HepG2 (cell line): ENCODE results near the gene PPP2R5E. TPM values are rescaled to one million over a fixed set of nuclear protein-coding genes. Genes with fewer than 3 reads are reported as not detected.

ENCODE experiments used
- ARNT2 ChIP-seq: sonication (generic); formaldehyde crosslinking; IDR thresholded peaks from 2 replicates; pipeline ENCODE4 v1.8.0; 2022; ENCODE audit warnings: mild to moderate bottlenecking, low read depth, missing genetic modification reagents, moderate library complexity
- CBX5 ChIP-seq: sonication (generic); formaldehyde crosslinking; IDR thresholded peaks from 2 replicates; pipeline ENCODE4 v1.4.0; 2020; ENCODE audit warnings: missing genetic modification reagents, borderline replicate concordance
- CEBPG ChIP-seq: IDR thresholded peaks from 2 replicates; pipeline ENCODE4 v1.6.1; 2016
- CREB1 ChIP-seq, 2 experiments: fragments of 450-650 bp in 1 of 2; IDR thresholded peaks; 2 replicates each; pipeline ENCODE4 v1.6.1; 2016 to 2017; ENCODE audit warnings: control low read depth in 1 of 2, mild to moderate bottlenecking in 1 of 2, missing compliant biosample characterization in 1 of 2, missing genetic modification characterization in 1 of 2
- DNMT3B ChIP-seq: conservative IDR thresholded peaks from 2 replicates; pipeline ENCODE4 v1.6.1; 2016; ENCODE audit warnings: missing biosample characterization, control low read depth
- FOXA3 ChIP-seq: IDR thresholded peaks from 2 replicates; pipeline ENCODE4 v1.6.1; 2016; ENCODE audit warnings: missing genetic modification reagents, missing compliant biosample characterization
- FOXK2 ChIP-seq: fragments of 450-650 bp; IDR thresholded peaks from 2 replicates; pipeline ENCODE4 v1.6.1; 2016
- GABPB1 ChIP-seq: IDR thresholded peaks from 2 replicates; pipeline ENCODE4 v1.6.1; 2016; ENCODE audit warnings: mild to moderate bottlenecking, missing genetic modification reagents, moderate library complexity, missing compliant biosample characterization
- GFI1 ChIP-seq: sonication (generic); formaldehyde crosslinking; IDR thresholded peaks from 2 replicates; pipeline ENCODE4 v1.5.0; 2020; ENCODE audit warnings: missing genetic modification reagents, mild to moderate bottlenecking, borderline replicate concordance
- HMG20B ChIP-seq: conservative IDR thresholded peaks from 2 replicates; pipeline ENCODE4 v1.6.1; 2016; ENCODE audit warnings: missing genetic modification reagents, missing compliant biosample characterization
- KDM5A ChIP-seq: fragments of 200-600 bp; sonication (generic); IDR thresholded peaks from 2 replicates; pipeline ENCODE4 v1.7.0; 2018; ENCODE audit warnings: antibody characterized with exemption, mild to moderate bottlenecking, low read length, borderline replicate concordance
- KLF16 ChIP-seq, 2 experiments: sonication (generic) in 1 of 2; formaldehyde crosslinking in 1 of 2; IDR thresholded peaks; 2 replicates each; pipeline versions ENCODE4 v1.6.1 to v1.8.0; 2016 to 2023; ENCODE audit warnings: missing genetic modification reagents in 2 of 2, missing compliant biosample characterization in 1 of 2
- RCOR2 ChIP-seq: IDR thresholded peaks from 2 replicates; pipeline ENCODE4 v1.6.1; 2016; ENCODE audit warnings: missing biosample characterization, missing genetic modification reagents
- REPIN1 ChIP-seq: sonication (generic); formaldehyde crosslinking; IDR thresholded peaks from 2 replicates; pipeline ENCODE4 v1.8.0; 2022; ENCODE audit warnings: missing genetic modification reagents, low read depth, mild to moderate bottlenecking, borderline replicate concordance
- SPEN ChIP-seq: sonication (generic); formaldehyde crosslinking; IDR thresholded peaks from 2 replicates; pipeline ENCODE4 v1.5.1; 2020; ENCODE audit warnings: low read depth, mild to moderate bottlenecking, missing genetic modification reagents
- ZNF432 ChIP-seq: sonication (generic); formaldehyde crosslinking; IDR thresholded peaks from 2 replicates; pipeline ENCODE4 v1.5.0; 2020; ENCODE audit warnings: missing genetic modification reagents, mild to moderate bottlenecking, borderline replicate concordance
- ZNF678 ChIP-seq: sonication (generic); formaldehyde crosslinking; IDR thresholded peaks from 2 replicates; pipeline ENCODE4 v1.4.0; 2020; ENCODE audit warnings: mild to moderate bottlenecking, missing genetic modification reagents
- ZNF709 ChIP-seq: sonication (generic); formaldehyde crosslinking; IDR thresholded peaks from 2 replicates; pipeline ENCODE4 v1.5.0; 2020; ENCODE audit warnings: mild to moderate bottlenecking, missing genetic modification reagents
- ZNF75D ChIP-seq: sonication (generic); formaldehyde crosslinking; IDR thresholded peaks from 2 replicates; pipeline ENCODE4 v1.8.1; 2023; ENCODE audit warnings: missing genetic modification reagents, mild to moderate bottlenecking, borderline replicate concordance
- ZNF768 ChIP-seq: sonication (generic); formaldehyde crosslinking; IDR thresholded peaks from 2 replicates; pipeline ENCODE4 v1.4.0; 2020; ENCODE audit warnings: missing genetic modification reagents
- ZNF891 ChIP-seq: sonication (generic); formaldehyde crosslinking; IDR thresholded peaks from 2 replicates; pipeline ENCODE4 v1.5.0; 2020; ENCODE audit warnings: mild to moderate bottlenecking, missing genetic modification reagents
- ZSCAN21 ChIP-seq: sonication (generic); formaldehyde crosslinking; IDR thresholded peaks from 2 replicates; pipeline ENCODE4 v1.8.0; 2022; ENCODE audit warnings: mild to moderate bottlenecking, missing genetic modification reagents, moderate library complexity, borderline replicate concordance
- ZSCAN31 ChIP-seq: sonication (generic); formaldehyde crosslinking; IDR thresholded peaks from 2 replicates; pipeline ENCODE4 v1.5.0; 2020; ENCODE audit warnings: low read depth, mild to moderate bottlenecking, missing genetic modification reagents
- polyA plus RNA-seq, 8 experiments: library from polyadenylated mRNA; depleted of rRNA in 3 of 8; stranded (reverse) in 7 of 8; unstranded in 1 of 8; fragments of >200 nt; fragmentation: Illumina TruSeq in 4 of 8; extraction: Trizol in 4 of 8; gene quantifications; 2 replicates each; pipeline versions ENCODE4 v1.2.1 to v1.2.3, GENCODE V29; 2011 to 2016; ENCODE audit warnings: low read depth in 4 of 8, missing spikeins in 1 of 8, mixed read lengths in 1 of 8; ENCODE audit not compliant: insufficient read depth in 1 of 8
- total RNA-seq, 5 experiments: library from RNA; depleted of rRNA; stranded (reverse); fragments of >200 nt; fragmentation: Illumina TruSeq; extraction: Trizol; gene quantifications; 2 replicates each; pipeline ENCODE4 v1.2.3, GENCODE V29; 2016; ENCODE audit warnings: low read depth in 1 of 5
- TF ChIP-seq, protein P1 (sequence below): sonication (generic); formaldehyde crosslinking; IDR thresholded peaks from 2 replicates; pipeline ENCODE4 v1.5.0; 2020; ENCODE audit warnings: mild to moderate bottlenecking, missing genetic modification reagents
- TF ChIP-seq, protein P2 (sequence below): IDR thresholded peaks from 2 replicates; pipeline ENCODE4 v1.6.1; 2016; ENCODE audit warnings: low read depth
- TF ChIP-seq, protein P3 (sequence below): sonication (generic); formaldehyde crosslinking; conservative IDR thresholded peaks from 2 replicates; pipeline ENCODE4 v1.8.1; 2023; ENCODE audit warnings: missing genetic modification reagents

Gene PPP2R5E
- total and polyA plus RNA-seq, 2 of the 13 experiments (the other 11 are each of a cell fraction or from before 2014, with no cell fraction given), result 8.9 to 11.0 TPM

DNA sequence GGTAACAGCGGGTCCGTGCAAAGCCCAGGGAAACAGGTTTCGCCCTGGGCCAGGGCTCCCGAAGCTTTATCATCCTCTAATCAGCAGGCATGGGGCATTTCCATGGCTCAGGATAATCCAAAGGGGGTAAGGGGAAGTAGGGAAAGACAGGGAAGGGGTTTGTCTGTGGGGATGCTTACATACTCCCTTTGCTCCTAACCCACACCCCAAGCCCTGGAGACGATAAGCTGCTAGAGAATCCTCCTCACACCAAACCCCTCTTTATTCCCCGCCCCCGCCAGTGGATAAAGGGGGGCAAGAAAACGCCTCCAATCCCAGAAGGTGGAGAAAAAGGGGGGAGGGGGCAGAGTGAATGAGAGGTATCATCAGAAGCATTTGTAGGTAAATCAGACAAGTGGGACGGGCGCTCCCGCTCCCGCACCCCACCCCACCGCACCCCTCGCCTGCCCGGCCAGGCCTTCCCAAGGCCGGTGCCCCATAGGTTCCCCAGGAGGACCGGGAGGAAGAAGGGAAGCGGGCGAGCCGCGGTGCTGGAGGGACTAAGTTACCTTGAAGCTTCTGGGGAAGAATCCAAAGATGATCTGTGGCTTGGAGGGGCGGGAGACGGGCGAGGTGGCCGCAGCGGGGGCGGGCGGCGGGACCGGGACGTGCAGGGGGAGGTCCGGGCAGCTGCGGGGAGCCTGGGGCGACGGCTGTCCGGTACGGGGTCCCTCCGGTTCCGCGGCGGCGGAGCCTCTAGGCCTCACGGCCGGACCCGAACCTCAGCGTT is 762 bp downstream of the PPP2R5E start (continued):
- TF ChIP-seq CREB1 (IDR thresholded peaks at IDR 0.05) (no peak), CREB1 (CRISPR knock-in tag; IDR thresholded peaks at IDR 0.05) (no peak), ZNF75D (CRISPR knock-in tag) (0 out of 2 replicates have a peak, but pooled peaks have one; percentile 51), GFI1 (CRISPR knock-in tag) (no peak), KLF16 (CRISPR knock-in tag; IDR thresholded peaks at IDR 0.05) (no peak), FOXA3 (CRISPR knock-in tag) (no peak), ARNT2 (CRISPR knock-in tag) (no peak), RCOR2 (no peak), CEBPG (CRISPR knock-in tag) (no peak), ZSCAN21 (CRISPR knock-in tag) (peak; percentile 12; the same call in 1 of the 2 replicates), CBX5 (CRISPR knock-in tag) (no peak), SPEN (CRISPR knock-in tag) (no peak), KDM5A (peak; percentile 52; the same call in 1 of the 2 replicates), ZNF432 (CRISPR knock-in tag) (no peak), REPIN1 (CRISPR knock-in tag) (no peak), ZNF709 (CRISPR knock-in tag) (no peak), ZNF768 (no peak), FOXK2 (no peak), HMG20B (CRISPR knock-in tag) (no peak), ZSCAN31 (CRISPR knock-in tag) (no peak), ZNF891 (CRISPR knock-in tag) (no peak), GABPB1 (no peak), DNMT3B (CRISPR knock-in tag) (no peak), ZNF678 (CRISPR knock-in tag) (no peak)
- TF ChIP-seq, protein P1, sequence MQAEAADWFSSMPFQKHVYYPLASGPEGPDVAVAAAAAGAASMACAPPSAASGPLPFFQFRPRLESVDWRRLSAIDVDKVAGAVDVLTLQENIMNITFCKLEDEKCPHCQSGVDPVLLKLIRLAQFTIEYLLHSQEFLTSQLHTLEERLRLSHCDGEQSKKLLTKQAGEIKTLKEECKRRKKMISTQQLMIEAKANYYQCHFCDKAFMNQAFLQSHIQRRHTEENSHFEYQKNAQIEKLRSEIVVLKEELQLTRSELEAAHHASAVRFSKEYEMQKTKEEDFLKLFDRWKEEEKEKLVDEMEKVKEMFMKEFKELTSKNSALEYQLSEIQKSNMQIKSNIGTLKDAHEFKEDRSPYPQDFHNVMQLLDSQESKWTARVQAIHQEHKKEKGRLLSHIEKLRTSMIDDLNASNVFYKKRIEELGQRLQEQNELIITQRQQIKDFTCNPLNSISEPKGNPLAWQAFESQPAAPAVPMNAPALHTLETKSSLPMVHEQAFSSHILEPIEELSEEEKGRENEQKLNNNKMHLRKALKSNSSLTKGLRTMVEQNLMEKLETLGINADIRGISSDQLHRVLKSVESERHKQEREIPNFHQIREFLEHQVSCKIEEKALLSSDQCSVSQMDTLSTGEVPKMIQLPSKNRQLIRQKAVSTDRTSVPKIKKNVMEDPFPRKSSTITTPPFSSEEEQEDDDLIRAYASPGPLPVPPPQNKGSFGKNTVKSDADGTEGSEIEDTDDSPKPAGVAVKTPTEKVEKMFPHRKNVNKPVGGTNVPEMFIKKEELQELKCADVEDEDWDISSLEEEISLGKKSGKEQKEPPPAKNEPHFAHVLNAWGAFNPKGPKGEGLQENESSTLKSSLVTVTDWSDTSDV (CRISPR knock-in tag), result no peak
- TF ChIP-seq, protein P2, sequence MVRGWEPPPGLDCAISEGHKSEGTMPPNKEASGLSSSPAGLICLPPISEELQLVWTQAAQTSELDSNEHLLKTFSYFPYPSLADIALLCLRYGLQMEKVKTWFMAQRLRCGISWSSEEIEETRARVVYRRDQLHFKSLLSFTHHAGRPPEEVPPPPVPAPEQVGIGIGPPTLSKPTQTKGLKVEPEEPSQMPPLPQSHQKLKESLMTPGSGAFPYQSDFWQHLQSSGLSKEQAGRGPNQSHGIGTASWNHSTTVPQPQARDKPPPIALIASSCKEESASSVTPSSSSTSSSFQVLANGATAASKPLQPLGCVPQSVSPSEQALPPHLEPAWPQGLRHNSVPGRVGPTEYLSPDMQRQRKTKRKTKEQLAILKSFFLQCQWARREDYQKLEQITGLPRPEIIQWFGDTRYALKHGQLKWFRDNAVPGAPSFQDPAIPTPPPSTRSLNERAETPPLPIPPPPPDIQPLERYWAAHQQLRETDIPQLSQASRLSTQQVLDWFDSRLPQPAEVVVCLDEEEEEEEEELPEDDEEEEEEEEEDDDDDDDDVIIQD (CRISPR knock-in tag), result no peak
- TF ChIP-seq, protein P3, sequence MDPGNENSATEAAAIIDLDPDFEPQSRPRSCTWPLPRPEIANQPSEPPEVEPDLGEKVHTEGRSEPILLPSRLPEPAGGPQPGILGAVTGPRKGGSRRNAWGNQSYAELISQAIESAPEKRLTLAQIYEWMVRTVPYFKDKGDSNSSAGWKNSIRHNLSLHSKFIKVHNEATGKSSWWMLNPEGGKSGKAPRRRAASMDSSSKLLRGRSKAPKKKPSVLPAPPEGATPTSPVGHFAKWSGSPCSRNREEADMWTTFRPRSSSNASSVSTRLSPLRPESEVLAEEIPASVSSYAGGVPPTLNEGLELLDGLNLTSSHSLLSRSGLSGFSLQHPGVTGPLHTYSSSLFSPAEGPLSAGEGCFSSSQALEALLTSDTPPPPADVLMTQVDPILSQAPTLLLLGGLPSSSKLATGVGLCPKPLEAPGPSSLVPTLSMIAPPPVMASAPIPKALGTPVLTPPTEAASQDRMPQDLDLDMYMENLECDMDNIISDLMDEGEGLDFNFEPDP (CRISPR knock-in tag), result 0 out of 2 replicates have a peak, but pooled peaks have one; percentile 83
